PC-3 (cell line): Measurements from ENCODE around the gene WIPF1.

Source experiments
- EZH2 ChIP-seq: fragments of 300-600 bp; sonication (generic); IDR thresholded peaks from one replicate; pipeline ENCODE4 v1.6.1; 2017; ENCODE audit warnings: antibody characterized with exemption, mild to moderate bottlenecking, low read length; ENCODE audit not compliant: unreplicated experiment
- EZH2phosphoT487 ChIP-seq: fragments of 300-600 bp; sonication (generic); IDR thresholded peaks from 2 replicates; pipeline ENCODE4 v1.6.1; 2018; ENCODE audit warnings: mild to moderate bottlenecking, antibody characterized with exemption, low read length, borderline replicate concordance
- TF ChIP-seq, protein P1 (sequence below): fragments of 300-600 bp; sonication (generic); conservative IDR thresholded peaks from 2 replicates; pipeline ENCODE4 v1.5.1; 2017; ENCODE audit warnings: antibody characterized with exemption, low read depth, mild to moderate bottlenecking, low read length

DNA sequence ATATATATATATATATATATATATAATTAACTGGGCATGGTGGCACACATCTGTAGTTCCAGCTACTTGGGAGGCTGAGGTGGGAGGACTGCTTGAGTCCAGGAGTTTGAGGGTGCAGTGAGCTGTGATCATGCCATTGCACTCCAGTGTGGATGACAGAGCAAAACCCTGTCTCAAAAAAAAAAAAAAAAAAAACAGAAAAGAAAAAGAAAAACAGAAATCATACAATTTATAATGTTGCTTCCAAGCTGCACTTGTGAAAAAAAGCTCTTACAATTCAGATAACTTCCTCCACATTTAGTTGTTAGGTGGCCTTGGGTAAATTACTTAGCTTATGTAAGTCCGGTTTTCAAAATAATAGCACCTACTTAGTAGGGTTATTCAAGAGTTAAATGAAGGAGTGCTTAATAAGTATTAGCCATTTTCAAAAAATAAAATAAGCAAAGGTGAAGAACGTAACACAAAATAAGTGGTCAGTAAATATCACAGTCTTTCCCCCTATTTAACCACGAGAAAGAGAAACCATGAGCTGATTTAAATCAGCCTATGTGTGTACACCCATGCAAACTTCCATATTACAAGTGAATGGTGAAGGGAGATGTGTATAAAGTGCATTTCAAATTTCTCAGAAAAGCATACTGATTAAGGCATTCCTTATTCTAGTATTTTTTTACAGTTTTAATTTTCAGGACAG, 2.3 kb downstream of the WIPF1 start:
- TF ChIP-seq, protein P1, sequence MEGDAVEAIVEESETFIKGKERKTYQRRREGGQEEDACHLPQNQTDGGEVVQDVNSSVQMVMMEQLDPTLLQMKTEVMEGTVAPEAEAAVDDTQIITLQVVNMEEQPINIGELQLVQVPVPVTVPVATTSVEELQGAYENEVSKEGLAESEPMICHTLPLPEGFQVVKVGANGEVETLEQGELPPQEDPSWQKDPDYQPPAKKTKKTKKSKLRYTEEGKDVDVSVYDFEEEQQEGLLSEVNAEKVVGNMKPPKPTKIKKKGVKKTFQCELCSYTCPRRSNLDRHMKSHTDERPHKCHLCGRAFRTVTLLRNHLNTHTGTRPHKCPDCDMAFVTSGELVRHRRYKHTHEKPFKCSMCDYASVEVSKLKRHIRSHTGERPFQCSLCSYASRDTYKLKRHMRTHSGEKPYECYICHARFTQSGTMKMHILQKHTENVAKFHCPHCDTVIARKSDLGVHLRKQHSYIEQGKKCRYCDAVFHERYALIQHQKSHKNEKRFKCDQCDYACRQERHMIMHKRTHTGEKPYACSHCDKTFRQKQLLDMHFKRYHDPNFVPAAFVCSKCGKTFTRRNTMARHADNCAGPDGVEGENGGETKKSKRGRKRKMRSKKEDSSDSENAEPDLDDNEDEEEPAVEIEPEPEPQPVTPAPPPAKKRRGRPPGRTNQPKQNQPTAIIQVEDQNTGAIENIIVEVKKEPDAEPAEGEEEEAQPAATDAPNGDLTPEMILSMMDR: no peak
- TF ChIP-seq EZH2 (no peak), EZH2phosphoT487 (no peak)
